Prostate gland (tissue), 2 donors: Measurements from ENCODE around the gene BMERB1. TPM values are rescaled to one million over a fixed set of nuclear protein-coding genes. Genes with fewer than 3 reads are reported as not detected.

Experiments used
- DNase-seq: peaks from one replicate; pipeline ENCODE4 v3.0.0-alpha.2; 2019; ENCODE audit warnings: low spot score
- H3K27ac ChIP-seq, 2 donors: fragments of 200-600 bp; sonication (generic); 2 replicates each; pipeline ENCODE4 v1.5.1; 2017 to 2019
- H3K27me3 ChIP-seq: fragments of 200-600 bp; sonication (generic); replicated peaks from 2 replicates; pipeline ENCODE4 v1.5.1; 2019; ENCODE audit not compliant: insufficient read depth
- H3K36me3 ChIP-seq, 2 donors: fragments of 200-600 bp; sonication (generic); 1 replicate in 1 of 2; 2 replicates in 1 of 2; pipeline versions ENCODE4 v1.5.1 to v1.8.1; 2017 to 2019
- H3K4me1 ChIP-seq: fragments of 200-600 bp; sonication (generic); replicated peaks from 2 replicates; pipeline ENCODE4 v1.5.1; 2019
- H3K4me3 ChIP-seq, 2 donors: fragments of 200-600 bp; sonication (generic); 2 replicates each; pipeline ENCODE4 v1.5.1; 2017 to 2019
- H3K9me3 ChIP-seq: fragments of 200-600 bp; sonication (generic); 2 replicates; pipeline ENCODE4 v1.5.1; 2017
- POLR2A ChIP-seq: fragments of 450-650 bp; IDR thresholded peaks from one replicate; pipeline ENCODE4 v1.6.1; 2016; ENCODE audit warnings: antibody characterized with exemption, mild to moderate bottlenecking
- POLR2AphosphoS5 ChIP-seq: sonication (generic); formaldehyde crosslinking; IDR thresholded peaks from one replicate; pipeline ENCODE4 v1.6.1; 2017; ENCODE audit warnings: antibody characterized with exemption
- WGBS: methylation state at CpG from one replicate; pipeline ENCODE4 v1.1.5; 2018; 5-methylcytosine and 5-hydroxymethylcytosine counted together
- intact Hi-C: fragments of 100-400 bp; cut with DNase I; formaldehyde crosslinking; loops from one replicate; pipeline ENCODE4 v1.14.2; 2022
- total RNA-seq, 2 donors: library from RNA; depleted of rRNA; stranded (reverse); fragments of >200 nt; gene quantifications; one replicate each; pipeline ENCODE4 v1.1.0, GENCODE V29; 2016
- TF ChIP-seq, protein P1 (sequence below), 4 experiments: fragments of 200-600 bp in 2 of 4; fragments of 450-650 bp in 2 of 4; sonication (generic) in 2 of 4; IDR thresholded peaks; 1 replicate in 3 of 4; 2 replicates in 1 of 4; pipeline ENCODE4 v1.5.1; 2016 to 2019; ENCODE audit warnings: antibody characterized with exemption in 4 of 4, mild to moderate bottlenecking in 2 of 4, moderate library complexity in 2 of 4

Gene BMERB1
- total RNA-seq, 2 donors from 2014 or later = 49.1 to 51.1 TPM

DNA sequence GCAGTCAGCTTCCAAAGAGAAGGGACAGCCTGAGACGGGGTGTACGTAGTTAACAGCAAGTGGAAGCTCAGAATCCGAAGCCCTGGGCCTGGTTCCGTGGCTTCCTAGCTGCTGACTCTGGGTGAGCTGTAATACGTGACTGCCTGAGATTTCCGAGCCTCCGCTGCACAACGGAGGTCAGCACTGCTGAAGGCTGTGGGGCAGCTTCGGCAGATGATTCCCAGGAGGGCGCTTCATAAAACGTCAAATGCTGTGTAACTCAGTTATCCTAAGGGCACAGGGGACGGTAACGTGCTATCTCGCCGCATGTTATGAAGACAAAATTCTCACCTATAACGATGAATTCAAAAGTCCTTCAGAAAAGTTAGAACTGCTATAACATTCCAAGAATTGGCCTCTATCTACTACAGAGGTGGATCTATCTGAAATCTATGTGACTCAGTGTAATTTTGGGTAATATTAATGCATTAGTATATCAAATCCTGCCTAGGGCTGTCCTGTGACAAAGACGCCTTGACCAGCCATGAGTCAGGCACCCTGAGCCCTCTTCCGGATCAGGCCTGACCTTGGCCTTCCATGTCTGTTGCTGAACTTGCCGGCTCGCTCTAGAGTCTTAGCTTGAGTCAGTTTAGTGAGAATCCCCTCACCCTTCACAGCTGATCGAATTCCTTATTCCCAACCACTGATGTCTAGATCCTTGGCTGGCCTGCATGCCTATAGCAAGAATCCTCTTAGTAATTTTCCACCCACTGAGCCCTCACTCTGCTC is 165.1 kb downstream of the BMERB1 start:
- Histone ChIP-seq H3K4me1 (no peaks in the 10 kb centered on the region), H3K9me3 (no peaks in the 10 kb centered on the region), H3K36me3 (peaks cover 0 to 13% of the 10 kb centered on the region in 2 donors), H3K27ac (no peak overlapping the region), H3K27me3 (no peaks in the 10 kb centered on the region), H3K4me3 (no peak overlapping the region)
- TF ChIP-seq, protein P1, sequence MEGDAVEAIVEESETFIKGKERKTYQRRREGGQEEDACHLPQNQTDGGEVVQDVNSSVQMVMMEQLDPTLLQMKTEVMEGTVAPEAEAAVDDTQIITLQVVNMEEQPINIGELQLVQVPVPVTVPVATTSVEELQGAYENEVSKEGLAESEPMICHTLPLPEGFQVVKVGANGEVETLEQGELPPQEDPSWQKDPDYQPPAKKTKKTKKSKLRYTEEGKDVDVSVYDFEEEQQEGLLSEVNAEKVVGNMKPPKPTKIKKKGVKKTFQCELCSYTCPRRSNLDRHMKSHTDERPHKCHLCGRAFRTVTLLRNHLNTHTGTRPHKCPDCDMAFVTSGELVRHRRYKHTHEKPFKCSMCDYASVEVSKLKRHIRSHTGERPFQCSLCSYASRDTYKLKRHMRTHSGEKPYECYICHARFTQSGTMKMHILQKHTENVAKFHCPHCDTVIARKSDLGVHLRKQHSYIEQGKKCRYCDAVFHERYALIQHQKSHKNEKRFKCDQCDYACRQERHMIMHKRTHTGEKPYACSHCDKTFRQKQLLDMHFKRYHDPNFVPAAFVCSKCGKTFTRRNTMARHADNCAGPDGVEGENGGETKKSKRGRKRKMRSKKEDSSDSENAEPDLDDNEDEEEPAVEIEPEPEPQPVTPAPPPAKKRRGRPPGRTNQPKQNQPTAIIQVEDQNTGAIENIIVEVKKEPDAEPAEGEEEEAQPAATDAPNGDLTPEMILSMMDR (IDR thresholded peaks at IDR 0.05) = no peak
- TF ChIP-seq POLR2AphosphoS5 (no peak), POLR2A (no peak)
- intact Hi-C loops = loop anchor here (5.0 kb wide), 1 partner anchor 47 kb away; no protein-coding TSS in a partner anchor
- no peak for DNase-seq
- whole genome bisulfite sequencing = 93% methylated on average over 21 of the region's 21 CpGs

DNA sequence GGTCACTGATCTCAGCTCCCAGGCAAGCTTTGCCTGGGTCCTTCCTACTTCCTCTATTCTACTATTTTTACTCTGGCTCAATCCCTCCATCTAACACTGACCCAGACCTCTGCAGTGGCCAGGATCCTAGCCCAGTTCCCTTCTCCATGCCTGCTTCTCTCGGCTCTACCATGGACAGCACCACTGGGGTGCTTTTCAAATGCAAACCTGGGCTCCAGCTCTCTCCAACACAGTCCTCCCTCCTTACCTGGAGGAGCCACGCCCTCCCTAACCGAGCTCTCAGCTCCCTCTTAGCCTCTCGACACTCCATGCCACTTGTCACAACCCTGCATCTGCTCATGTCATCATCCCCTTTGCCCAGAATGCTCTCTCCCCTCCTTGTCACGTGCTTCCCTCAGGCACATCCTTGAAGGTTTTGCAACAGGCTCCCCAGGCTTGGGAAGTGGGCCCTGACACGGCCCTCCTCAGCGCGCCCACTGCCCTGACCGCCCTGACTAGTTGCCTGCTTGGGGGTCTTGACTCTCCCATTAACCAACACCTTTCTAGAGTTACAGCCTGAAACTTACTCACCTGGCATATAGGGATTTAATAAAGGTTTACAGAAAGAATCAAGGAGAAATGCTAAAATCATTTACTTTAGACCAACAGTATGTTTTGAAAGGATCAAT is 167.0 kb downstream of the BMERB1 start:
- Histone ChIP-seq H3K4me3 (no peak overlapping the region), H3K9me3 (no peaks in the 10 kb centered on the region), H3K27ac (no peak overlapping the region), H3K36me3 (peaks cover 0 to 13% of the 10 kb centered on the region in 2 donors), H3K4me1 (no peaks in the 10 kb centered on the region), H3K27me3 (no peaks in the 10 kb centered on the region)
- WGBS = 81% methylated on average over 9 of the region's 9 CpGs
- DNase-seq = no peak
- TF ChIP-seq, protein P1 (IDR thresholded peaks at IDR 0.05) = no peak
- TF ChIP-seq POLR2AphosphoS5 (no peak), POLR2A (no peak)
- intact Hi-C loops = loop anchor here (5.0 kb wide), 1 partner anchor 49 kb away; no protein-coding TSS in a partner anchor

DNA sequence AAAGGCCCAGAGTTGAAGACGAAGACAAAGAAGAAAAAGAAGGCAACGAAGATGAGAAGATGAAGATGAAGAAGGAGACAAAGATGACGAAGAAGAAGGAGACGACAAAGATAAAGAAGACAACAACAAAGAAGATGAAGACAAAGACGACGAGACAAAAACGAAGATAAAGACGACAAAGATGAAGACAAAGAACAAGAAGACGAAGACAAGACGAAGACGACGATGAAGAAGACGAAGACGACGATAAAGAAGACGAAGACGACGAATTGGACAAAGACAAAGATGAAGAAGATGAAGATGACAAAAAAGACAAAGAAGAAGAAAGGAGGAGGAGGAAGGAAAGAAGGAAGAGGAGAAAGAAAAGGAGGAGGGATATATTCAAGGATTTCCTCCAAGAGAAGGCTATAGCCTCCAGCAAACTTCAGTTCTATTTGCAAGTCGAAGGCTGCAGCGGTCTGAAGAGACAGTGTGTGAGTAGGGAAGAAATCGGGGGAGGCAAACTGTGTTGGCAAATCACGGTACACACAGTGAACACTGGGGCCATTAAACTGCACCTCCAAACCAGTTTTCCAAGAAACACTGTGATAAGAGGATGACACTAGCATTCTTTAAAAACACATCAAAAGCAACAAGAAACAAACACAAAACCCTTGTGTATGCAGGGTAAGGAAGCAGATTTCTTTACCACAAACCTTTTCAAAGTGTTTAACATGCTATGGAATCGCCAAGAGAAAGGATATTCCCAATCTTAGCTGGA is 168.1 kb downstream of the BMERB1 start:
- Histone ChIP-seq H3K27me3 (no peaks in the 10 kb centered on the region), H3K4me1 (no peaks in the 10 kb centered on the region), H3K36me3 (peaks cover 0 to 13% of the 10 kb centered on the region in 2 donors), H3K9me3 (no peaks in the 10 kb centered on the region), H3K4me3 (no peak overlapping the region), H3K27ac (no peak overlapping the region)
- no peak for DNase-seq
- intact Hi-C loops = loop anchor here (5.0 kb wide), 1 partner anchor 50 kb away; no protein-coding TSS in a partner anchor
- TF ChIP-seq POLR2A (no peak), POLR2AphosphoS5 (no peak)
- TF ChIP-seq, protein P1 (IDR thresholded peaks at IDR 0.05) = no peak
- WGBS = 91% methylated on average over 23 of the region's 23 CpGs

DNA sequence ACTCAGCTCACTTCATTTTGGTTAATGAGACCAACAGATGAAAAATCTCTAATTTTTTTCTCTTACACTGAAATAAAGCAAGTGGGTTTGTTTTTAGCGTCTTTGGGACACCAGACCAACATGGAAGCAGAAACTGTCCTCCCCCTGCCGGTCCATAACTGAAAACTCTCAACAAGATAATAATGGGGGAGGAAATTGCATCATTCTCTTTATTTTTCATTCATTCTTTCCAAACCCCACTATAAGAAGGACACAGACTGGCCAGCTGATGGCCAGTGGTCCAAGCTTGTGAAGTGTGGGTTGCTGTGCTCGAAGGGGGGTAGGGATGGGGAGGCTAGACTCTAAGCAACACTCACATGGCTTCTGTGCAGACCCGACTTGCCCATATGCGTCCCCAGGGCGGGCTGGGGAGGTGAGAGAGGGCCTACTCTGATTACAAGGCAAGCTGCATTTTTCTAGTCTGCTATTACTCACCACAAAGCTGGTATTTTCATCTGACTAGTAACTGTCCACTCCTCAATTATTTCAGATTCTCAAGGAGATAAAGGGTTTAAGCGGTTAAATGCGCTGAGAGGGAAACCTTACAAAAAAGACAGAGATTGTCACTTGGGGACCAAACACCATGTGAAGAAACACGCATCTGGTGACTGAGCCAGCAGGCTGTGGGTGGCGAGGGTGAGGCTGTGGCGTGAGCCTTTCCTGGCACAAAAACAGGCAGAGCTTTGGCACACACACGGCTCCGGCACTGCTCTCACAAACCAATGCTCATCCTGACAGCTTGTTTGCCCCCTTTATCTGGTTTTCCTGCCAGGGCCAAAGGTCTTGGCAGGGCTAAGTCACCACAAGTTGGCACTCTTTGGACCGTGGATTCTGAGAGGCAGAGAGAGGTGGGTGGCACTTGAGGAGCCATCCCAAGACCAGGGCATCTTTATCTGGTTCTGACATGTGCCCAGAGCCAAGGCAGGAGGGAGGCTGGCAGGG is 170.4 kb downstream of the BMERB1 start:
- Histone ChIP-seq H3K4me1 (no peaks in the 10 kb centered on the region), H3K9me3 (no peaks in the 10 kb centered on the region), H3K27ac (no peak overlapping the region), H3K36me3 (peaks cover 0 to 8% of the 10 kb centered on the region in 2 donors), H3K4me3 (no peak overlapping the region), H3K27me3 (no peaks in the 10 kb centered on the region)
- DNase-seq = no peak
- TF ChIP-seq POLR2A = no peak
- TF ChIP-seq, protein P1 (IDR thresholded peaks at IDR 0.05) = no peak
- TF ChIP-seq POLR2AphosphoS5 = no peak
- intact Hi-C loops = loop anchor here (5.0 kb wide), 1 partner anchor 52 kb away; no protein-coding TSS in a partner anchor
- 59% methylated on average over 14 of the region's 14 CpGs for WGBS
